WERI-Rb-1 (cell line): ENCODE data around the gene AUH.

ENCODE experiments used
- DNase-seq: peaks from one replicate; pipeline ENCODE4 v3.0.0-alpha.2; 2020
- H3K27ac ChIP-seq: fragments of 250-450 bp; sonication (Bioruptor Pico); 2 replicates; pipeline ENCODE4 v1.5.1; 2020; ENCODE audit warnings: mild to moderate bottlenecking, moderate library complexity
- H3K27me3 ChIP-seq: fragments of 250-450 bp; sonication (Bioruptor Pico); 2 replicates; pipeline ENCODE4 v1.5.1; 2021; ENCODE audit warnings: mild to moderate bottlenecking, low read depth, moderate library complexity; ENCODE audit not compliant: insufficient read depth, severe bottlenecking
- H3K36me3 ChIP-seq: fragments of 250-450 bp; sonication (Bioruptor Pico); 2 replicates; pipeline ENCODE4 v1.5.1; 2020; ENCODE audit warnings: mild to moderate bottlenecking, moderate library complexity
- H3K4me3 ChIP-seq: 2 replicates; pipeline ENCODE4 v1.5.1; 2011; ENCODE audit warnings: low read depth, mild to moderate bottlenecking, control low read depth, low read length
- H3K9me3 ChIP-seq: fragments of 250-450 bp; sonication (Bioruptor Pico); 2 replicates; pipeline ENCODE4 v1.5.1; 2021; ENCODE audit warnings: mild to moderate bottlenecking, moderate library complexity; ENCODE audit not compliant: severe bottlenecking
- TF ChIP-seq, protein P1 (sequence below): IDR thresholded peaks from 2 replicates; pipeline ENCODE4 v1.5.1; 2011; ENCODE audit warnings: low read depth, mild to moderate bottlenecking, control low read depth, inconsistent platforms, low read length

The AUH gene

DNA sequence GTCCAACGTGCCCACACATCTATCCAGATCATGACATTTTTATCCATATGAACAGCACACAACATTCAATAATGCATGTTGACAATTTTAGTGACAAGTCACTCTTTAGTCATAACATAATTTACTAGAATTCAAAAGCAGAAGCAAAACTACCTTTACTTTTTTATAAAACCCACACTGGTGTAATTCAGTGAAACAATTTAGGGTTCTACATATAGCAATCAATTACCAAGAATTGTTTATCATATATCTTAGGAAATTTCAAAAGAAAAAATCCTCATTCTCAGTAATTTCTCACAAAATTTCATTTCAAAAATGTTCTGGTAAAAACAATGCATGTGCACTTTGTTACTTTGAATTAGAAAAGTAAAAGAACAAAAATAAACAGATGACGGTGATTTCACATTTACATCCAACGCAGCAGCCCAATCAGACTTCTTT is 12.6 kb downstream of the AUH start:
- Histone ChIP-seq H3K27ac (no peak overlapping the region), H3K9me3 (no peaks in the 10 kb centered on the region), H3K4me3 (no peak overlapping the region), H3K27me3 (no peaks in the 10 kb centered on the region), H3K36me3 (peaks cover 9% of the 10 kb centered on the region)
- TF ChIP-seq, protein P1, sequence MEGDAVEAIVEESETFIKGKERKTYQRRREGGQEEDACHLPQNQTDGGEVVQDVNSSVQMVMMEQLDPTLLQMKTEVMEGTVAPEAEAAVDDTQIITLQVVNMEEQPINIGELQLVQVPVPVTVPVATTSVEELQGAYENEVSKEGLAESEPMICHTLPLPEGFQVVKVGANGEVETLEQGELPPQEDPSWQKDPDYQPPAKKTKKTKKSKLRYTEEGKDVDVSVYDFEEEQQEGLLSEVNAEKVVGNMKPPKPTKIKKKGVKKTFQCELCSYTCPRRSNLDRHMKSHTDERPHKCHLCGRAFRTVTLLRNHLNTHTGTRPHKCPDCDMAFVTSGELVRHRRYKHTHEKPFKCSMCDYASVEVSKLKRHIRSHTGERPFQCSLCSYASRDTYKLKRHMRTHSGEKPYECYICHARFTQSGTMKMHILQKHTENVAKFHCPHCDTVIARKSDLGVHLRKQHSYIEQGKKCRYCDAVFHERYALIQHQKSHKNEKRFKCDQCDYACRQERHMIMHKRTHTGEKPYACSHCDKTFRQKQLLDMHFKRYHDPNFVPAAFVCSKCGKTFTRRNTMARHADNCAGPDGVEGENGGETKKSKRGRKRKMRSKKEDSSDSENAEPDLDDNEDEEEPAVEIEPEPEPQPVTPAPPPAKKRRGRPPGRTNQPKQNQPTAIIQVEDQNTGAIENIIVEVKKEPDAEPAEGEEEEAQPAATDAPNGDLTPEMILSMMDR = no peak
- DNase-seq = no peak

DNA sequence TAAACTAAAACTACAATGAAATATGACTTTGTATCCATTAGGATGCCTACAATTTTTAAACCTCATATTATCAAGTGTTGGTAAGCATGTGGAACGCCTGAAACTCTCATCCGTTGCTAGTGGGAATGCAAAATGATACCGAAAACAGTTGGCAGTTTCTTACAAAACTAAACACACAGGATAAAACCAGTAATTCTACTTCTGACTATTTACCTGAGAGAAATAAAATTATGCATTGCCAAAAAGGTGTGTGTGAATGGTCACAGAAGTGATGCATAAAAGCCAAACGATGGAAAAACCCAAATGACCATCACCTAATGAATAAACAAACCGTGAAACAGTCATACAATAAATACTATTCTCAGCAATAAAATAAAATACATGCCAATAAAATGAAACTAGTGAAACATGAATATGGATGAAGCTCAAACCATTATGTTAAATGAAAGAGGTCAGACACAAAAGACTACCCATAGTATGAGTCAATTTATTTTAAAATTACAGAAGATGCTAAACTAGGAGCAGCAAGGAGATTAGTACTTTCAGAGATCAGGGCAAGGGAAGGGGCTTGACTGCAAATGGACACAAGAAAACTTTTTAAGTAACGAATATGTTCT is 13.4 kb downstream of the AUH start:
- Histone ChIP-seq H3K27ac (no peak overlapping the region), H3K27me3 (no peaks in the 10 kb centered on the region), H3K9me3 (no peaks in the 10 kb centered on the region), H3K4me3 (no peak overlapping the region), H3K36me3 (peaks cover 9% of the 10 kb centered on the region)
- no peak for DNase-seq
- TF ChIP-seq, protein P1 = no peak

DNA sequence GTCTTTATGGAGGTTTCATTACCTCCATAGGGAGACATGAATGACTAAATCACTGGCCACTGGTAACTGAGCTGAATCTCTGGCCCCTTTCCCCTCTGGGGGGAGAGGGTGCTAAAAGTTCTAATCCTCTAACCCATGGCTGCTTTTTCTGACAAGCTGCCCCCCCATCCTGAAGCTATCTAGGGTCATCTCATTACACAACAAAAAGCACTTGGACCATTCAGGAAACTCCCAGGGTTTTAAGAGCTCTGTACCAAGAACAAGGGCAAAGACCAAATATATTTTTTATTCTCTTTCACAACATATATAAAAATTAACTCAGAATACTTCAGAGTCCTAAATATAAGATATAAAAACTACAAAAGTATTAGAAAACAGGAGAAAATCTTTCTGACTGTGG is 14.3 kb downstream of the AUH start:
- H3K27ac ChIP-seq = no peak overlapping the region
- H3K4me3 ChIP-seq = no peak overlapping the region
- no peak for DNase-seq
- H3K9me3 ChIP-seq = no peaks in the 10 kb centered on the region
- no peaks in the 10 kb centered on the region for H3K27me3 ChIP-seq
- TF ChIP-seq, protein P1 = no peak
- H3K36me3 ChIP-seq = peaks cover 15% of the 10 kb centered on the region

DNA sequence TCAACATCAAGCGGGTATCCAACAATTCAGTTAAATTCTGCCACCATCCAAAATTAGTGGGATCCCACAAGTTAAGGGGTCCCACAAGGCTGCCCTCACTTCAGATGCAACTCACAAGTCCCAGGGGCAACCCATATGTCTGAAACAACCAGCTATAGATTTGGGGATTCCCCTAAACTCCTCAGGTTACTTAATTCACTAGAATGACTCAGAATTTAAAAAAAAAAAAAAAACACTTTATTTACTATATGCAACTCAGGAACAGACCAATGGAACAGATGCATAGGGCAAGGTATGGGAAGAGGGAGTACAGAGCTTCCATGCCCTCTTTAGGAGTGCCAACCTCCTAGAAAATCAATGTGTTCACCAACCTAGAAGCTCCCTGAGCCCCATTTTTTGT is 15.1 kb downstream of the AUH start:
- Histone ChIP-seq H3K36me3 (peaks cover 17% of the 10 kb centered on the region), H3K27ac (no peak overlapping the region), H3K9me3 (no peaks in the 10 kb centered on the region), H3K27me3 (no peaks in the 10 kb centered on the region), H3K4me3 (no peak overlapping the region)
- TF ChIP-seq, protein P1 = no peak
- no peak for DNase-seq

DNA sequence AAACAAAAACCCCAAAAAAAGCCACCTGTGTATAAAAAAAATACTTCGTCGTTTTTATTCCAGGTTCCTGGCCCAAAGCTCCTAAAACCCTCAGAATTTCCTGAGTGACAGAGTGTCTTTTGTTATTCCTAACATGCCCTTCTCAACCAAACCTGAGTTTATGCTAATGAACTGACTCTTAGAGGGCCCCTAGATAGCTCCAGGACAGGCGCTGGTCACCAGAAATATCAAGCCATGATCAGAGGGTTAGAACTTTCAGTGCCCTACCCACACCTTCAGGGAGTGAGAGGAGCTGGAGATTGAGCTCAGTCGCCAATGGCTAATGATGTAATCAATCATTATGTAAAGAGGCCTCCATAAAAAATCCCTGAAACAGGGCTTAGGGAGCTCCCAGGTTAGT is 15.7 kb downstream of the AUH start:
- TF ChIP-seq, protein P1 = no peak
- DNase-seq = no peak
- H3K27me3 ChIP-seq = no peaks in the 10 kb centered on the region
- H3K9me3 ChIP-seq = no peaks in the 10 kb centered on the region
- H3K4me3 ChIP-seq = no peak overlapping the region
- H3K27ac ChIP-seq = no peak overlapping the region
- H3K36me3 ChIP-seq = peaks cover 15% of the 10 kb centered on the region

DNA sequence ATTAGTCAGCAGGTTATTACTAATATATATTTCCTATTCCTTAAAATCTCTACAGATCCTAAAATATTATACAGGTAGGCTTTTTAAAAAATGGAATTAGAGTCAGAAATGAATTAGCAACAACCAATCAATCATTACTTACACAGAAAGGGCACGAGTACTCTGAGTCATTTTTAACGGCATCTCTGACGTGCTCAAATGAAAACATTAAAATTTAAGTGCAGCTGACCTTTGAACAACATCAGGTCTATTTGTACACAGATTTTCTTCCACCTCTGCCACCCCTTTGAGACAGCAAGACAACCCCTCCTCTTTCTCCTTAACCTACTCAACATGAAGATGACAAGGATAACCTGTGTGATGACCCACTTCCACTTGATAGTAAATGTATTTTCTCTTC is 19.1 kb downstream of the AUH start:
- no peaks in the 10 kb centered on the region for H3K27me3 ChIP-seq
- TF ChIP-seq, protein P1 = no peak
- DNase-seq = no peak
- H3K9me3 ChIP-seq = no peaks in the 10 kb centered on the region
- H3K36me3 ChIP-seq = peaks cover 15% of the 10 kb centered on the region
- no peak overlapping the region for H3K27ac ChIP-seq
- no peak overlapping the region for H3K4me3 ChIP-seq
